H1 (cell line): ENCODE measurements around the gene BCAR3. TPM values are rescaled to one million over a fixed set of nuclear protein-coding genes. Genes with fewer than 3 reads are reported as not detected.
A peak's percentile ranks its signal among the peaks of the same experiment; 100 is the strongest.

Source experiments
- CTCF ChIA-PET: fragments of 300-600 bp; sonication (Branson Sonifier 250); formaldehyde crosslinking; loops from one replicate; lab custom pipeline; 2021; ENCODE audit not compliant: partially characterized antibody; lab: Charles Lee
- POLR2A ChIA-PET: fragments of 300-600 bp; sonication (Branson Sonifier 250); formaldehyde crosslinking; loops from one replicate; lab custom pipeline; 2021; ENCODE audit warnings: inconsistent platforms; ENCODE audit not compliant: partially characterized antibody; lab: Charles Lee
- DNase-seq, 2 experiments: peaks; one replicate each; pipeline versions ENCODE4 v3.0.0 to v3.0.0-alpha.2; 2010 to 2022; ENCODE audit warnings: low spot score in 2 of 2, low read depth in 1 of 2, mixed read lengths in 1 of 2
- FAIRE-seq: peaks from 2 replicates; lab custom pipeline; 2011; peaks lifted over from hg19 to GRCh38; lab: Jason Lieb, UNC
- H2AFZ ChIP-seq: 2 replicates; pipeline ENCODE4 v1.8.1; 2012; ENCODE audit warnings: low read length, inconsistent platforms
- H2AK5ac ChIP-seq: 2 replicates; pipeline ENCODE4 v1.6.1; 2013; ENCODE audit warnings: low read depth, low read length
- H2BK120ac ChIP-seq: replicated peaks from 2 replicates; pipeline ENCODE3; 2013; ENCODE audit warnings: low read depth, low read length, inconsistent platforms
- H2BK12ac ChIP-seq: 2 replicates; pipeline ENCODE4 v1.6.1; 2013; ENCODE audit warnings: low read depth, low read length
- H2BK15ac ChIP-seq: 2 replicates; pipeline ENCODE4 v1.6.1; 2013; ENCODE audit warnings: low read length
- H2BK20ac ChIP-seq: 2 replicates; pipeline ENCODE4 v1.6.1; 2013; ENCODE audit warnings: low read length
- H2BK5ac ChIP-seq: 2 replicates; pipeline ENCODE4 v1.6.1; 2013; ENCODE audit warnings: low read depth, low read length
- H3K14ac ChIP-seq: 2 replicates; pipeline ENCODE4 v1.6.1; 2013; ENCODE audit warnings: inconsistent platforms; ENCODE audit not compliant: insufficient read length
- H3K18ac ChIP-seq: 2 replicates; pipeline ENCODE4 v1.6.1; 2013; ENCODE audit warnings: low read length; ENCODE audit errors: extremely low read depth
- H3K23ac ChIP-seq: 2 replicates; pipeline ENCODE4 v1.6.1; 2013; ENCODE audit warnings: inconsistent platforms; ENCODE audit not compliant: insufficient read length
- H3K23me2 ChIP-seq: 2 replicates; pipeline ENCODE4 v1.6.1; 2013; ENCODE audit warnings: low read depth, low read length
- H3K27ac ChIP-seq: 2 replicates; pipeline ENCODE4 v1.6.1; 2011; ENCODE audit warnings: low read depth, low read length, inconsistent platforms
- H3K27me3 ChIP-seq, 4 experiments: replicated peaks in 1 of 4; 1 replicate in 1 of 4; 2 replicates in 3 of 4; pipeline versions ENCODE4 v1.6.1 to v1.8.1; 2011 to 2013; ENCODE audit warnings: low read length in 3 of 4, mild to moderate bottlenecking in 3 of 4, inconsistent platforms in 2 of 4, mixed read lengths in 2 of 4, moderate library complexity in 1 of 4; ENCODE audit not compliant: control insufficient read depth in 3 of 4, insufficient read depth in 3 of 4; ENCODE audit errors: extremely low read depth in 1 of 4
- H3K36me3 ChIP-seq, 4 experiments: 2 replicates each; pipeline versions ENCODE4 v1.6.1 to v1.8.1; 2011 to 2013; ENCODE audit warnings: mild to moderate bottlenecking in 4 of 4, low read length in 3 of 4, moderate library complexity in 2 of 4, control low read depth in 1 of 4, inconsistent platforms in 1 of 4; ENCODE audit not compliant: insufficient read depth in 4 of 4, control insufficient read depth in 2 of 4
- H3K4ac ChIP-seq: replicated peaks from 2 replicates; pipeline ENCODE3; 2013; ENCODE audit warnings: low read length, low read depth, mixed read lengths, inconsistent platforms; ENCODE audit not compliant: insufficient read length
- H3K4me1 ChIP-seq, 4 experiments: replicated peaks in 1 of 4; 1 replicate in 1 of 4; 2 replicates in 3 of 4; pipeline versions ENCODE4 v1.6.1 to v1.8.1; 2011 to 2013; ENCODE audit warnings: low read length in 3 of 4, inconsistent platforms in 2 of 4, mixed read lengths in 1 of 4; ENCODE audit not compliant: insufficient read depth in 4 of 4, control insufficient read depth in 3 of 4
- H3K4me2 ChIP-seq, 2 experiments: 2 replicates each; pipeline versions ENCODE4 v1.6.1 to v1.8.1; 2011 to 2013; ENCODE audit warnings: low read depth in 2 of 2, low read length in 2 of 2, control low read depth in 1 of 2, inconsistent platforms in 1 of 2, mild to moderate bottlenecking in 1 of 2; ENCODE audit not compliant: insufficient read depth in 1 of 2
- H3K4me3 ChIP-seq, 4 experiments: fragments of 200-600, 300-600 bp in 1 of 4; sonication (generic), shearing (Covaris generic), sonication (Bioruptor Twin) in 1 of 4; 2 replicates each; pipeline versions ENCODE4 v1.5.1 to v1.8.1; 2011 to 2016; ENCODE audit warnings: low read length in 4 of 4, low read depth in 3 of 4, control low read depth in 2 of 4, inconsistent platforms in 2 of 4, mild to moderate bottlenecking in 2 of 4, mixed read lengths in 1 of 4, moderate library complexity in 1 of 4; ENCODE audit not compliant: insufficient read depth in 2 of 4; ENCODE audit errors: extremely low read depth in 1 of 4
- H3K56ac ChIP-seq: replicated peaks from 2 replicates; pipeline ENCODE3; 2013; ENCODE audit warnings: low read depth, mild to moderate bottlenecking, mixed read lengths, low read length, inconsistent platforms; ENCODE audit not compliant: insufficient read length
- H3K79me1 ChIP-seq: 2 replicates; pipeline ENCODE4 v1.6.1; 2013; ENCODE audit warnings: low read depth, low read length, control low read depth
- H3K79me2 ChIP-seq, 2 experiments: 2 replicates each; pipeline versions ENCODE4 v1.6.1 to v1.8.1; 2012 to 2013; ENCODE audit warnings: low read length in 2 of 2, mild to moderate bottlenecking in 2 of 2, inconsistent platforms in 1 of 2; ENCODE audit not compliant: insufficient read depth in 2 of 2, control insufficient read depth in 1 of 2
- H3K9ac ChIP-seq, 4 experiments: replicated peaks in 1 of 4; 1 replicate in 1 of 4; 2 replicates in 3 of 4; pipeline versions ENCODE4 v1.6.1 to v1.8.1; 2011 to 2013; ENCODE audit warnings: low read depth in 3 of 4, low read length in 3 of 4, control low read depth in 2 of 4, mild to moderate bottlenecking in 2 of 4, moderate library complexity in 2 of 4, inconsistent platforms in 1 of 4; ENCODE audit errors: extremely low read depth in 1 of 4
- H3K9me3 ChIP-seq, 2 experiments: 2 replicates each; pipeline versions ENCODE4 v1.6.1 to v1.8.1; 2012 to 2013; ENCODE audit warnings: mild to moderate bottlenecking in 2 of 2, moderate library complexity in 2 of 2, control low read depth in 1 of 2, inconsistent platforms in 1 of 2, low read depth in 1 of 2, low read length in 1 of 2, mixed read lengths in 1 of 2; ENCODE audit not compliant: insufficient read depth in 2 of 2
- H4K20me1 ChIP-seq, 2 experiments: replicated peaks in 1 of 2; 2 replicates each; pipeline versions ENCODE3 to v1.8.1; 2011 to 2013; ENCODE audit warnings: inconsistent platforms in 2 of 2, low read length in 2 of 2, mild to moderate bottlenecking in 1 of 2; ENCODE audit not compliant: insufficient read depth in 2 of 2, control insufficient read depth in 1 of 2
- H4K5ac ChIP-seq: 2 replicates; pipeline ENCODE4 v1.6.1; 2013; ENCODE audit warnings: low read length, low read depth, mixed read lengths, inconsistent platforms; ENCODE audit not compliant: insufficient read length
- H4K8ac ChIP-seq: 2 replicates; pipeline ENCODE4 v1.8.0; 2013; ENCODE audit warnings: mild to moderate bottlenecking, moderate library complexity, low read length, inconsistent platforms; ENCODE audit not compliant: insufficient read depth; ENCODE audit errors: extremely low read depth
- H4K91ac ChIP-seq: replicated peaks from 2 replicates; pipeline ENCODE3; 2013; ENCODE audit warnings: low read length, mixed read lengths, inconsistent platforms; ENCODE audit not compliant: insufficient read length
- BRCA1 ChIP-seq: IDR thresholded peaks from 2 replicates; pipeline ENCODE4 v1.6.1; 2012; ENCODE audit warnings: low read depth, low read length, improper control_type of control experiment
- CHD2 ChIP-seq: IDR thresholded peaks from 2 replicates; pipeline ENCODE4 v1.6.1; 2012; ENCODE audit warnings: low read length, improper control_type of control experiment
- GABPA ChIP-seq: IDR thresholded peaks from 2 replicates; pipeline ENCODE4 v1.6.1; 2011; ENCODE audit warnings: mild to moderate bottlenecking, low read length, moderate library complexity, borderline replicate concordance; ENCODE audit not compliant: insufficient read depth
- JUN ChIP-seq: IDR thresholded peaks from 2 replicates; pipeline ENCODE4 v1.6.1; 2011; ENCODE audit warnings: low read depth, mild to moderate bottlenecking, improper control_type of control experiment, low read length
- NRF1 ChIP-seq: IDR thresholded peaks from 2 replicates; pipeline ENCODE4 v1.6.1; 2011; ENCODE audit warnings: mild to moderate bottlenecking, low read depth, low read length, improper control_type of control experiment
- PHF8 ChIP-seq: fragments of 200-600 bp; sonication (generic); conservative IDR thresholded peaks from 2 replicates; pipeline ENCODE4 v1.7.1; 2012; ENCODE audit warnings: low read depth, mild to moderate bottlenecking, inconsistent platforms, low read length, moderate library complexity
- RBBP5 ChIP-seq: IDR thresholded peaks from 2 replicates; pipeline ENCODE4 v1.7.1; 2012; ENCODE audit warnings: low read depth, mild to moderate bottlenecking, inconsistent platforms, low read length, moderate library complexity, borderline replicate concordance
- RNF2 ChIP-seq: fragments of 200-900, 300-1000 bp; sonication (generic); IDR thresholded peaks from 2 replicates; pipeline ENCODE4 v1.7.1; 2016; ENCODE audit warnings: borderline replicate concordance, low read depth, mild to moderate bottlenecking, antibody characterized with exemption, low read length; ENCODE audit not compliant: poor library complexity, severe bottlenecking; ENCODE audit errors: missing control alignments
- SP1 ChIP-seq: IDR thresholded peaks from 2 replicates; pipeline ENCODE4 v1.6.1; 2011; ENCODE audit warnings: low read depth, low read length
- SP4 ChIP-seq: IDR thresholded peaks from 2 replicates; pipeline ENCODE4 v1.6.1; 2012; ENCODE audit warnings: low read length, inconsistent platforms
- TAF1 ChIP-seq: IDR thresholded peaks from 2 replicates; pipeline ENCODE4 v1.6.1; 2011; ENCODE audit warnings: mild to moderate bottlenecking, low read depth, low read length
- TAF7 ChIP-seq: optimal IDR thresholded peaks from 2 replicates; pipeline ENCODE3; 2011; ENCODE audit warnings: low read depth, mild to moderate bottlenecking, inconsistent platforms, low read length, moderate library complexity, borderline replicate concordance
- YY1 ChIP-seq: IDR thresholded peaks from 2 replicates; pipeline ENCODE4 v1.6.1; 2011; ENCODE audit warnings: low read depth, mild to moderate bottlenecking, low read length
- WGBS, 2 experiments: shearing (Covaris generic) in 1 of 2; methylation state at CpG; one replicate each; pipeline versions ENCODE4 v1.1.6 to v1.1.7; 2013 to 2015; ENCODE audit warnings: low lambda C conversion rate in 2 of 2, mixed read lengths in 2 of 2, inconsistent platforms in 1 of 2, low coverage in 1 of 2, missing lambda C conversion rate in 1 of 2; ENCODE audit not compliant: insufficient replicate concordance in 2 of 2, insufficient coverage in 1 of 2, insufficient read length in 1 of 2; ENCODE audit errors: extremely low coverage in 1 of 2, missing lambda C conversion rate in 1 of 2; 5-methylcytosine and 5-hydroxymethylcytosine counted together
- polyA plus RNA-seq, 7 experiments: library from polyadenylated mRNA; depleted of rRNA in 3 of 7; stranded (reverse) in 5 of 7; unstranded in 2 of 7; fragments of >200 nt in 5 of 7; fragments of 200-250 nt in 2 of 7; gene quantifications; 1 replicate in 5 of 7; 2 replicates in 1 of 7; 4 replicates in 1 of 7; pipeline versions ENCODE4 v1.2.1 to v1.2.3, GENCODE V29; 2011 to 2013; ENCODE audit warnings: missing spikeins in 2 of 7, mixed read lengths in 2 of 7
- total RNA-seq: library from RNA; stranded (reverse); fragmentation: NEBNext Ultra II Directional; extraction: Animal tissue kit (Norgen Biotek cat#: 25700); gene quantifications from 2 replicates; pipeline ENCODE4 v1.2.1, GENCODE V29; 2021

The BCAR3 gene
- total and polyA plus RNA-seq, 2 of the 8 experiments (the other 6 are each of a cell fraction or from before 2014, with no cell fraction given) = 5.6 to 9.2 TPM

DNA sequence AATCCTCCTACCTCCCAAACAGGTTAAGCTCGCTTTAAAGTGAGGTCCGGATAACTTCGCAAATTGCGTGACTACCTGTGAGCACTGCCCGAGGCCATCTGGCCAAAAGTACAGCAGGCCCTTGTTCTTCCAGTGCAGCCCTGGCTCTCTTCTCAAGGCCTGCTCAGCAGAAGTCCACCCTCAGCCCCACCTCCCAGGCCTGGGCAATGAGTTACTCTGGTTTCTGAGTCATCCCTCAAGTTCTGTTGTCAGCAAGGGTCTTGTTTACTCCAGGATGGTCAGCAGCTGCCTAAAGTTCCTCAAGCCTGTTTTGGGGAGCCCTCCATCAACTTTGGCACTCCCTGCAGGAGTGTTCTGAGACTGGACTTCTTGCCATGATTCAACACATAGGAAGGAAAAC lies 101.7 kb downstream of the BCAR3 start:
- no peak overlapping the region for H4K5ac ChIP-seq
- no peak overlapping the region for H3K4me2 ChIP-seq
- H2BK12ac ChIP-seq = no peak overlapping the region
- H2BK120ac ChIP-seq = no peak overlapping the region
- no peaks in the 10 kb centered on the region for H3K79me2 ChIP-seq
- H3K56ac ChIP-seq = no peak overlapping the region
- H3K18ac ChIP-seq = no peak overlapping the region
- H3K4ac ChIP-seq = no peak overlapping the region
- CTCF ChIA-PET = interaction anchor here (0.7 to 2.1 kb wide), 4 partner anchors 9 to 276 kb away, joined by 3 to 6 read pairs (median 4); no protein-coding TSS in a partner anchor
- no peak overlapping the region for H2AK5ac ChIP-seq
- H2BK5ac ChIP-seq = no peak overlapping the region
- H3K9ac ChIP-seq = no peak overlapping the region
- no peak overlapping the region for H2BK20ac ChIP-seq
- H3K14ac ChIP-seq = no peak overlapping the region
- H2AFZ ChIP-seq = no peak overlapping the region
- no peaks in the 10 kb centered on the region; the same call in 1 of the 2 replicates for H3K79me1 ChIP-seq
- no peak overlapping the region for H3K27ac ChIP-seq
- H3K23me2 ChIP-seq = no peaks in the 10 kb centered on the region
- no peaks in the 10 kb centered on the region for H4K20me1 ChIP-seq
- POLR2A ChIA-PET = interaction anchor here (0.9 to 3.1 kb wide), 5 partner anchors 9 to 275 kb away, joined by 3 to 8 read pairs (median 3); no protein-coding TSS in a partner anchor
- no peak overlapping the region for H3K4me3 ChIP-seq
- no peaks in the 10 kb centered on the region for H3K9me3 ChIP-seq
- no peaks in the 10 kb centered on the region; a peak in 1 of 7 replicates for H3K4me1 ChIP-seq
- no peak for TF ChIP-seq NRF1
- TF ChIP-seq TAF1 = no peak
- no peak for TF ChIP-seq TAF7
- no peak for TF ChIP-seq CHD2
- no peak for TF ChIP-seq BRCA1
- no peak for TF ChIP-seq YY1
- no peak for TF ChIP-seq RBBP5
- TF ChIP-seq JUN = no peak
- TF ChIP-seq SP4 = no peak
- no peak for TF ChIP-seq PHF8
- TF ChIP-seq GABPA = no peak
- TF ChIP-seq SP1 = no peak
- TF ChIP-seq RNF2 = no peak
- 95% methylated on average over 5 of the region's 5 CpGs; no CpG with 5 or more reads in 1 of the 2 experiments for WGBS, 2 experiments
- H3K23ac ChIP-seq = no peak overlapping the region
- DNase-seq = peak in 1 of 2 experiments; percentile 39
- peaks cover 0 to 12% (median 3%) of the 10 kb centered on the region in 4 experiments; a peak in 4 of 8 replicates for H3K36me3 ChIP-seq
- no peak overlapping the region for H4K8ac ChIP-seq
- no peak overlapping the region for H2BK15ac ChIP-seq
- FAIRE-seq = no peak
- no peak overlapping the region for H4K91ac ChIP-seq
- H3K27me3 ChIP-seq = no peaks in the 10 kb centered on the region; a peak in 1 of 7 replicates
